IMR-90 (cell line): ENCODE data around the gene EDEM3. TPM values are rescaled to one million over a fixed set of nuclear protein-coding genes. Genes with fewer than 3 reads are reported as not detected.

Experiments
- ATAC-seq: fragments of 200-7000 bp; cut with Tn5 transposase; 2 replicates; pipeline ENCODE4 v1.9.1; 2020; ENCODE audit warnings: low read depth, mild to moderate bottlenecking, moderate library complexity
- BruUV-seq: library from RNA; stranded (reverse); fragments of 400-500 nt; replicated peaks from 2 replicates; lab custom pipeline; 2021; lab: Mats Ljungman, UMichigan
- CTCF ChIA-PET: fragments of 300-600 bp; formaldehyde crosslinking; extraction: SDS; loops from one replicate; lab custom pipeline; 2021; ENCODE audit warnings: antibody characterized with exemption; lab: Yijun Ruan, JAX
- POLR2A ChIA-PET: fragments of 300-600 bp; sonication (Branson Sonifier 250); formaldehyde crosslinking; loops from one replicate; lab custom pipeline; 2022; ENCODE audit warnings: antibody characterized with exemption; ENCODE audit not compliant: unreplicated experiment; lab: Charles Lee
- DNase-seq: peaks from one replicate; pipeline ENCODE4 v3.0.0; 2013
- H2AFZ ChIP-seq: replicated peaks from 2 replicates; pipeline ENCODE3; 2013; ENCODE audit warnings: low read length, mild to moderate bottlenecking; ENCODE audit not compliant: poor library complexity
- H2AK5ac ChIP-seq: 2 replicates; pipeline ENCODE4 v1.6.1; 2013; ENCODE audit warnings: low read depth, low read length, inconsistent platforms
- H2AK9ac ChIP-seq: replicated peaks from 2 replicates; pipeline ENCODE3; 2013; ENCODE audit warnings: mild to moderate bottlenecking, low read depth, low read length, moderate library complexity; ENCODE audit not compliant: poor library complexity
- H2BK120ac ChIP-seq: 2 replicates; pipeline ENCODE4 v1.6.1; 2013; ENCODE audit warnings: low read depth, low read length, inconsistent platforms
- H2BK15ac ChIP-seq: 3 replicates; pipeline ENCODE4 v1.6.1; 2013; ENCODE audit warnings: low read depth, low read length, inconsistent platforms
- H2BK20ac ChIP-seq: 2 replicates; pipeline ENCODE4 v1.6.1; 2013; ENCODE audit warnings: low read depth, mild to moderate bottlenecking, inconsistent platforms, low read length, moderate library complexity
- H2BK5ac ChIP-seq: 2 replicates; pipeline ENCODE4 v1.6.1; 2013; ENCODE audit warnings: mild to moderate bottlenecking, low read depth, low read length, inconsistent platforms; ENCODE audit not compliant: poor library complexity, severe bottlenecking
- H3K14ac ChIP-seq: replicated peaks from 2 replicates; pipeline ENCODE4 v1.6.1; 2013; ENCODE audit warnings: low read depth, low read length, inconsistent platforms
- H3K18ac ChIP-seq: 2 replicates; pipeline ENCODE4 v1.6.1; 2013; ENCODE audit warnings: low read depth, low read length, control low read depth
- H3K23ac ChIP-seq: 2 replicates; pipeline ENCODE4 v1.6.1; 2013; ENCODE audit warnings: low read depth, low read length, inconsistent platforms
- H3K27ac ChIP-seq: 2 replicates; pipeline ENCODE4 v1.5.1; 2013; ENCODE audit warnings: mild to moderate bottlenecking, control low read depth, low read length; ENCODE audit not compliant: insufficient read depth
- H3K27me3 ChIP-seq: 2 replicates; pipeline ENCODE4 v1.6.1; 2013; ENCODE audit warnings: low read length; ENCODE audit not compliant: control insufficient read depth, insufficient read depth
- H3K36me3 ChIP-seq: 2 replicates; pipeline ENCODE4 v1.6.1; 2013; ENCODE audit warnings: low read length, mixed read lengths; ENCODE audit not compliant: control insufficient read depth, insufficient read depth
- H3K4ac ChIP-seq: 2 replicates; pipeline ENCODE4 v1.6.1; 2013; ENCODE audit warnings: low read depth, low read length, inconsistent platforms
- H3K4me1 ChIP-seq: 2 replicates; pipeline ENCODE4 v1.6.1; 2013; ENCODE audit warnings: low read length, mixed read lengths; ENCODE audit not compliant: control insufficient read depth, insufficient read depth
- H3K4me2 ChIP-seq: 2 replicates; pipeline ENCODE4 v1.6.1; 2013; ENCODE audit warnings: low read depth, mild to moderate bottlenecking, control low read depth, low read length, moderate library complexity
- H3K4me3 ChIP-seq: 2 replicates; pipeline ENCODE4 v1.5.1; 2013; ENCODE audit warnings: low read depth, mild to moderate bottlenecking, control low read depth, low read length, moderate library complexity; ENCODE audit not compliant: insufficient read depth
- H3K56ac ChIP-seq: 2 replicates; pipeline ENCODE4 v1.6.1; 2013; ENCODE audit warnings: low read length, inconsistent platforms; ENCODE audit not compliant: insufficient read depth; ENCODE audit errors: extremely low read depth
- H3K79me1 ChIP-seq, 2 experiments: 2 replicates each; pipeline ENCODE4 v1.6.1; 2013; ENCODE audit warnings: low read length in 2 of 2, inconsistent platforms in 1 of 2, low read depth in 1 of 2
- H3K9ac ChIP-seq: 2 replicates; pipeline ENCODE4 v1.6.1; 2013; ENCODE audit warnings: low read depth, low read length, control low read depth
- H3K9me1 ChIP-seq: 2 replicates; pipeline ENCODE4 v1.6.1; 2013; ENCODE audit warnings: low read length, inconsistent platforms; ENCODE audit not compliant: insufficient read depth
- H3K9me3 ChIP-seq: 2 replicates; pipeline ENCODE4 v1.6.1; 2013; ENCODE audit warnings: low read length; ENCODE audit not compliant: control insufficient read depth, insufficient read depth
- H4K20me1 ChIP-seq: 2 replicates; pipeline ENCODE4 v1.6.1; 2013; ENCODE audit warnings: low read length, inconsistent platforms; ENCODE audit not compliant: insufficient read depth
- H4K5ac ChIP-seq: 2 replicates; pipeline ENCODE4 v1.6.1; 2013; ENCODE audit warnings: mild to moderate bottlenecking, low read depth, low read length, control low read depth
- H4K8ac ChIP-seq, 2 experiments: 2 replicates each; pipeline ENCODE4 v1.6.1; 2013; ENCODE audit warnings: low read depth in 2 of 2, low read length in 2 of 2, control low read depth in 1 of 2, inconsistent platforms in 1 of 2
- H4K91ac ChIP-seq: 2 replicates; pipeline ENCODE4 v1.6.1; 2013; ENCODE audit warnings: low read depth, low read length, inconsistent platforms; ENCODE audit not compliant: insufficient read depth
- BHLHE40 ChIP-seq: fragments of 150-350 bp; IDR thresholded peaks from 2 replicates; pipeline ENCODE4 v1.6.1; 2016; ENCODE audit warnings: mild to moderate bottlenecking, low read depth, low read length
- ELK1 ChIP-seq: fragments of 150-350 bp; IDR thresholded peaks from 2 replicates; pipeline ENCODE4 v1.6.1; 2016; ENCODE audit warnings: low read depth, mild to moderate bottlenecking, low read length, moderate library complexity, borderline replicate concordance
- MAFK ChIP-seq: IDR thresholded peaks from 2 replicates; pipeline ENCODE4 v1.6.1; 2012; ENCODE audit warnings: low read depth, low read length, improper control_type of control experiment
- MAZ ChIP-seq: IDR thresholded peaks from 2 replicates; pipeline ENCODE4 v1.6.1; 2012; ENCODE audit warnings: low read depth, mild to moderate bottlenecking, low read length, improper control_type of control experiment, moderate library complexity, borderline replicate concordance
- RAD21 ChIP-seq: IDR thresholded peaks from 2 replicates; pipeline ENCODE4 v1.6.1; 2012; ENCODE audit warnings: low read length, improper control_type of control experiment
- RFX5 ChIP-seq: IDR thresholded peaks from 2 replicates; pipeline ENCODE4 v1.8.0; 2012; ENCODE audit warnings: low read depth, mild to moderate bottlenecking, low read length, moderate library complexity
- USF2 ChIP-seq: fragments of 150-350 bp; IDR thresholded peaks from 2 replicates; pipeline ENCODE4 v1.6.1; 2017; ENCODE audit warnings: mild to moderate bottlenecking, antibody characterized with exemption, low read length, low read depth
- WGBS, 2 experiments: methylation state at CpG; one replicate each; pipeline versions ENCODE4 v1.1.5 to v1.1.7; 2013; ENCODE audit warnings: missing lambda C conversion rate in 2 of 2; ENCODE audit not compliant: insufficient read length in 1 of 2; ENCODE audit errors: extremely low coverage in 2 of 2; 5-methylcytosine and 5-hydroxymethylcytosine counted together
- dilution Hi-C: fragments of 300-500 bp; cut with HindIII; formaldehyde crosslinking; loops from one replicate; pipeline ENCODE4 v1.14.3; 2018; ENCODE audit warnings: low sequenced_read_pairs; ENCODE audit not compliant: unreplicated experiment
- in situ Hi-C: fragments of 300-500 bp; cut with MboI; formaldehyde crosslinking; loops from 3 replicates; pipeline ENCODE4 v1.14.3; 2019; ENCODE audit warnings: low sequenced_read_pairs, inconsistent platforms, mixed read lengths
- intact Hi-C: fragments of 100-400 bp; cut with micrococcal nuclease; formaldehyde crosslinking; loops from 2 replicates; pipeline ENCODE4 v1.10.0; 2022
- polyA plus RNA-seq, 3 experiments: library from polyadenylated mRNA; depleted of rRNA; stranded (reverse); fragments of >200 nt; gene quantifications; 2 replicates each; pipeline ENCODE4 v1.2.3, GENCODE V29; 2012; ENCODE audit warnings: low replicate concordance in 1 of 3
- total RNA-seq: library from RNA; depleted of rRNA; stranded (reverse); fragments of >200 nt; gene quantifications from 2 replicates; pipeline ENCODE4 v1.2.3, GENCODE V29; 2012

The EDEM3 gene
- total and polyA plus RNA-seq, 2 of the 4 experiments (the other 2 are of a cell fraction), result 17.5 to 29.9 TPM

- no peak overlapping the region for H3K9ac ChIP-seq
- H2AK9ac ChIP-seq, result no peak overlapping the region
- H4K91ac ChIP-seq, result no peak overlapping the region
- TF ChIP-seq RAD21 (no peak), BHLHE40 (no peak), RFX5 (no peak), USF2 (no peak), MAFK (no peak), MAZ (no peak), ELK1 (no peak)
- H2BK5ac ChIP-seq, result no peak overlapping the region
- ATAC-seq, result no peak
- no peak overlapping the region for H3K18ac ChIP-seq
- BruUV-seq, result no TSS peak
- H3K56ac ChIP-seq, result no peak overlapping the region
- H3K14ac ChIP-seq, result no peak overlapping the region
- no peak overlapping the region for H2AK5ac ChIP-seq
- dilution Hi-C loops, result no loop called here
- in situ Hi-C loops, result no loop called here
- no peaks in the 10 kb centered on the region for H4K20me1 ChIP-seq
- H3K79me1 ChIP-seq, result no peaks in the 10 kb centered on the region
- H2BK120ac ChIP-seq, result no peak overlapping the region
- H3K4me3 ChIP-seq, result no peak overlapping the region
- H2BK20ac ChIP-seq, result no peak overlapping the region
- POLR2A ChIA-PET, result no interaction called here
- H3K4me1 ChIP-seq, result no peaks in the 10 kb centered on the region
- no peaks in the 10 kb centered on the region for H3K9me1 ChIP-seq
- CTCF ChIA-PET, result no interaction called here
- intact Hi-C loops, result loop anchor here (5.0 kb wide), 1 partner anchor 33 kb away; no protein-coding TSS in a partner anchor
- no peaks in the 10 kb centered on the region for H3K27me3 ChIP-seq
- no peak overlapping the region for H4K5ac ChIP-seq
- H3K36me3 ChIP-seq, result no peaks in the 10 kb centered on the region
- no peak overlapping the region for H4K8ac ChIP-seq
- H3K23ac ChIP-seq, result no peak overlapping the region
- no peaks in the 10 kb centered on the region for H3K9me3 ChIP-seq
- H2AFZ ChIP-seq, result no peak overlapping the region
- no peak overlapping the region for H3K4ac ChIP-seq
- DNase-seq, result no peak
- H3K27ac ChIP-seq, result no peak overlapping the region
- WGBS, 2 experiments, result no CpG with 5 or more reads among the region's 4 CpGs
- H2BK15ac ChIP-seq, result no peak overlapping the region
- H3K4me2 ChIP-seq, result no peak overlapping the region
Observed at GRCh38 chr1:184759651-184760050, 5.0 kb upstream of the EDEM3 start.
